ENCODE measurements around the gene RNMT. TPM values are rescaled to one million over a fixed set of nuclear protein-coding genes. Genes with fewer than 3 reads are reported as not detected.

RNMT gene
- total RNA-seq, 1 experiment from 2014 or later, result 58.2 TPM

DNA sequence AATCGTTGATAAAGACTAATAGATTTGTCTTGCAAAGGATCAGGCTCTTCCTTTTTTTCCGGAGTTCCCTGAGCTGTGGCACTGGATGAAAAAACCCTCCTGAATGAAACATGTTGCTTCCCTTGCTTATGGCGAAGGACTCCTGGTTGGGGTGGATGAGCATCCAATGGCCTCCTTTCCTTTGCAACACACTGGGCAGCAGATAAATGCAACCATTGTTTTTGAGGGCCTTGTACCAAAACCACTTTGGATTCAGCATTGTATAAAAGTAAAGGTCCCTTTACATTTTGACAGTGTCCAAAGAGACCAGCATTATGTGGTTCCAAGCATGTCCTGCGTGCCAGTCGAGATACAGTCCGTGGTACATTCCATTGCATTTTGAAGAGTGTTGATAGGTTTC lies 44.8 kb upstream of the RNMT start:
- no peaks in the 10 kb centered on the region for H3K27me3 Mint-ChIP-seq (ENCODE audit: low read depth)
- H3K4me3 Mint-ChIP-seq, result no peak overlapping the region
- peaks cover 19% of the 10 kb centered on the region for H3K4me1 Mint-ChIP-seq
- no peak overlapping the region for H3K27ac Mint-ChIP-seq
- CTCF ChIA-PET, result no interaction called here
- ATAC-seq, result no peak
- peaks cover 5% of the 10 kb centered on the region for H3K9me3 Mint-ChIP-seq
- POLR2A ChIA-PET, result no interaction called here
- TF ChIP-seq IRF2 (CRISPR knock-in tag; IDR thresholded peaks at IDR 0.05; ENCODE audit: borderline replicate concordance, low read depth) (no peak), CREB1 (CRISPR knock-in tag; IDR thresholded peaks at IDR 0.05) (no peak), ZNF232 (CRISPR knock-in tag; IDR thresholded peaks at IDR 0.05) (no peak), NR3C1 (CRISPR knock-in tag; conservative IDR thresholded peaks at IDR 0.05; ENCODE audit: low read depth) (no peak), SP1 (CRISPR knock-in tag; conservative IDR thresholded peaks at IDR 0.05) (no peak), ZNF138 (CRISPR knock-in tag; conservative IDR thresholded peaks at IDR 0.05) (no peak), JUN (CRISPR knock-in tag; IDR thresholded peaks at IDR 0.05) (no peak), ESRRA (CRISPR knock-in tag; IDR thresholded peaks at IDR 0.05; ENCODE audit: borderline replicate concordance) (no peak), ZNF416 (CRISPR knock-in tag; IDR thresholded peaks at IDR 0.05) (no peak)
- TF ChIP-seq, protein P1, sequence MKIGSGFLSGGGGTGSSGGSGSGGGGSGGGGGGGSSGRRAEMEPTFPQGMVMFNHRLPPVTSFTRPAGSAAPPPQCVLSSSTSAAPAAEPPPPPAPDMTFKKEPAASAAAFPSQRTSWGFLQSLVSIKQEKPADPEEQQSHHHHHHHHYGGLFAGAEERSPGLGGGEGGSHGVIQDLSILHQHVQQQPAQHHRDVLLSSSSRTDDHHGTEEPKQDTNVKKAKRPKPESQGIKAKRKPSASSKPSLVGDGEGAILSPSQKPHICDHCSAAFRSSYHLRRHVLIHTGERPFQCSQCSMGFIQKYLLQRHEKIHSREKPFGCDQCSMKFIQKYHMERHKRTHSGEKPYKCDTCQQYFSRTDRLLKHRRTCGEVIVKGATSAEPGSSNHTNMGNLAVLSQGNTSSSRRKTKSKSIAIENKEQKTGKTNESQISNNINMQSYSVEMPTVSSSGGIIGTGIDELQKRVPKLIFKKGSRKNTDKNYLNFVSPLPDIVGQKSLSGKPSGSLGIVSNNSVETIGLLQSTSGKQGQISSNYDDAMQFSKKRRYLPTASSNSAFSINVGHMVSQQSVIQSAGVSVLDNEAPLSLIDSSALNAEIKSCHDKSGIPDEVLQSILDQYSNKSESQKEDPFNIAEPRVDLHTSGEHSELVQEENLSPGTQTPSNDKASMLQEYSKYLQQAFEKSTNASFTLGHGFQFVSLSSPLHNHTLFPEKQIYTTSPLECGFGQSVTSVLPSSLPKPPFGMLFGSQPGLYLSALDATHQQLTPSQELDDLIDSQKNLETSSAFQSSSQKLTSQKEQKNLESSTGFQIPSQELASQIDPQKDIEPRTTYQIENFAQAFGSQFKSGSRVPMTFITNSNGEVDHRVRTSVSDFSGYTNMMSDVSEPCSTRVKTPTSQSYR (CRISPR knock-in tag; IDR thresholded peaks at IDR 0.05), result no peak
- TF ChIP-seq, protein P2, sequence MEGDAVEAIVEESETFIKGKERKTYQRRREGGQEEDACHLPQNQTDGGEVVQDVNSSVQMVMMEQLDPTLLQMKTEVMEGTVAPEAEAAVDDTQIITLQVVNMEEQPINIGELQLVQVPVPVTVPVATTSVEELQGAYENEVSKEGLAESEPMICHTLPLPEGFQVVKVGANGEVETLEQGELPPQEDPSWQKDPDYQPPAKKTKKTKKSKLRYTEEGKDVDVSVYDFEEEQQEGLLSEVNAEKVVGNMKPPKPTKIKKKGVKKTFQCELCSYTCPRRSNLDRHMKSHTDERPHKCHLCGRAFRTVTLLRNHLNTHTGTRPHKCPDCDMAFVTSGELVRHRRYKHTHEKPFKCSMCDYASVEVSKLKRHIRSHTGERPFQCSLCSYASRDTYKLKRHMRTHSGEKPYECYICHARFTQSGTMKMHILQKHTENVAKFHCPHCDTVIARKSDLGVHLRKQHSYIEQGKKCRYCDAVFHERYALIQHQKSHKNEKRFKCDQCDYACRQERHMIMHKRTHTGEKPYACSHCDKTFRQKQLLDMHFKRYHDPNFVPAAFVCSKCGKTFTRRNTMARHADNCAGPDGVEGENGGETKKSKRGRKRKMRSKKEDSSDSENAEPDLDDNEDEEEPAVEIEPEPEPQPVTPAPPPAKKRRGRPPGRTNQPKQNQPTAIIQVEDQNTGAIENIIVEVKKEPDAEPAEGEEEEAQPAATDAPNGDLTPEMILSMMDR (IDR thresholded peaks at IDR 0.05), result no peak
- TF ChIP-seq, protein P3, sequence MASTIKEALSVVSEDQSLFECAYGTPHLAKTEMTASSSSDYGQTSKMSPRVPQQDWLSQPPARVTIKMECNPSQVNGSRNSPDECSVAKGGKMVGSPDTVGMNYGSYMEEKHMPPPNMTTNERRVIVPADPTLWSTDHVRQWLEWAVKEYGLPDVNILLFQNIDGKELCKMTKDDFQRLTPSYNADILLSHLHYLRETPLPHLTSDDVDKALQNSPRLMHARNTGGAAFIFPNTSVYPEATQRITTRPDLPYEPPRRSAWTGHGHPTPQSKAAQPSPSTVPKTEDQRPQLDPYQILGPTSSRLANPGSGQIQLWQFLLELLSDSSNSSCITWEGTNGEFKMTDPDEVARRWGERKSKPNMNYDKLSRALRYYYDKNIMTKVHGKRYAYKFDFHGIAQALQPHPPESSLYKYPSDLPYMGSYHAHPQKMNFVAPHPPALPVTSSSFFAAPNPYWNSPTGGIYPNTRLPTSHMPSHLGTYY (CRISPR knock-in tag; IDR thresholded peaks at IDR 0.05), result no peak
- TF ChIP-seq, protein P4, sequence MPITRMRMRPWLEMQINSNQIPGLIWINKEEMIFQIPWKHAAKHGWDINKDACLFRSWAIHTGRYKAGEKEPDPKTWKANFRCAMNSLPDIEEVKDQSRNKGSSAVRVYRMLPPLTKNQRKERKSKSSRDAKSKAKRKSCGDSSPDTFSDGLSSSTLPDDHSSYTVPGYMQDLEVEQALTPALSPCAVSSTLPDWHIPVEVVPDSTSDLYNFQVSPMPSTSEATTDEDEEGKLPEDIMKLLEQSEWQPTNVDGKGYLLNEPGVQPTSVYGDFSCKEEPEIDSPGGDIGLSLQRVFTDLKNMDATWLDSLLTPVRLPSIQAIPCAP (CRISPR knock-in tag; IDR thresholded peaks at IDR 0.05), result no peak
- TF ChIP-seq, protein P5, sequence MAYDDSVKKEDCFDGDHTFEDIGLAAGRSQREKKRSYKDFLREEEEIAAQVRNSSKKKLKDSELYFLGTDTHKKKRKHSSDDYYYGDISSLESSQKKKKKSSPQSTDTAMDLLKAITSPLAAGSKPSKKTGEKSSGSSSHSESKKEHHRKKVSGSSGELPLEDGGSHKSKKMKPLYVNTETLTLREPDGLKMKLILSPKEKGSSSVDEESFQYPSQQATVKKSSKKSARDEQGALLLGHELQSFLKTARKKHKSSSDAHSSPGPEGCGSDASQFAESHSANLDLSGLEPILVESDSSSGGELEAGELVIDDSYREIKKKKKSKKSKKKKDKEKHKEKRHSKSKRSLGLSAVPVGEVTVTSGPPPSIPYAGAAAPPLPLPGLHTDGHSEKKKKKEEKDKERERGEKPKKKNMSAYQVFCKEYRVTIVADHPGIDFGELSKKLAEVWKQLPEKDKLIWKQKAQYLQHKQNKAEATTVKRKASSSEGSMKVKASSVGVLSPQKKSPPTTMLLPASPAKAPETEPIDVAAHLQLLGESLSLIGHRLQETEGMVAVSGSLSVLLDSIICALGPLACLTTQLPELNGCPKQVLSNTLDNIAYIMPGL (CRISPR knock-in tag; IDR thresholded peaks at IDR 0.05), result no peak
- TF ChIP-seq, protein P6, sequence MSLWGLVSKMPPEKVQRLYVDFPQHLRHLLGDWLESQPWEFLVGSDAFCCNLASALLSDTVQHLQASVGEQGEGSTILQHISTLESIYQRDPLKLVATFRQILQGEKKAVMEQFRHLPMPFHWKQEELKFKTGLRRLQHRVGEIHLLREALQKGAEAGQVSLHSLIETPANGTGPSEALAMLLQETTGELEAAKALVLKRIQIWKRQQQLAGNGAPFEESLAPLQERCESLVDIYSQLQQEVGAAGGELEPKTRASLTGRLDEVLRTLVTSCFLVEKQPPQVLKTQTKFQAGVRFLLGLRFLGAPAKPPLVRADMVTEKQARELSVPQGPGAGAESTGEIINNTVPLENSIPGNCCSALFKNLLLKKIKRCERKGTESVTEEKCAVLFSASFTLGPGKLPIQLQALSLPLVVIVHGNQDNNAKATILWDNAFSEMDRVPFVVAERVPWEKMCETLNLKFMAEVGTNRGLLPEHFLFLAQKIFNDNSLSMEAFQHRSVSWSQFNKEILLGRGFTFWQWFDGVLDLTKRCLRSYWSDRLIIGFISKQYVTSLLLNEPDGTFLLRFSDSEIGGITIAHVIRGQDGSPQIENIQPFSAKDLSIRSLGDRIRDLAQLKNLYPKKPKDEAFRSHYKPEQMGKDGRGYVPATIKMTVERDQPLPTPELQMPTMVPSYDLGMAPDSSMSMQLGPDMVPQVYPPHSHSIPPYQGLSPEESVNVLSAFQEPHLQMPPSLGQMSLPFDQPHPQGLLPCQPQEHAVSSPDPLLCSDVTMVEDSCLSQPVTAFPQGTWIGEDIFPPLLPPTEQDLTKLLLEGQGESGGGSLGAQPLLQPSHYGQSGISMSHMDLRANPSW (CRISPR knock-in tag; conservative IDR thresholded peaks at IDR 0.05; ENCODE audit: low read depth), result no peak
- no peak for DNase-seq (ENCODE audit: low spot score)
- H3K36me3 Mint-ChIP-seq, result peaks cover 22% of the 10 kb centered on the region

All from WTC11 (cell line).